Posterior vena cava (tissue), 2 donors: Measurements from ENCODE around the gene PRR9. TPM values are rescaled to one million over a fixed set of nuclear protein-coding genes. Genes with fewer than 3 reads are reported as not detected.
"Not testable (repeated sequence)": the region's sequence is repeated elsewhere in the genome, so short reads cannot be mapped to it uniquely, and the experiment has no call there.

ENCODE experiments used
- DNase-seq: peaks from one replicate; pipeline ENCODE4 v3.0.0-alpha.2; 2020; ENCODE audit warnings: low spot score
- intact Hi-C, 2 donors: fragments of 100-400 bp; cut with DNase I; formaldehyde crosslinking; loops; one replicate each; pipeline versions ENCODE4 v1.14.1 to v1.14.2; 2022 to 2023
- total RNA-seq, 2 donors: library from RNA; stranded (reverse); fragmentation: NEBNext Ultra II Directional; extraction: Animal tissue kit (Norgen Biotek cat#: 25700); gene quantifications; one replicate each; pipeline ENCODE4 v1.2.1, GENCODE V29; 2021
- donor health status: DM: yes; HTN: yes; CAD: no.
- donor health status: DM: yes; HTN: yes; CAD: no.

Gene PRR9
- total RNA-seq, 2 donors from 2014 or later, result not detected

- intact Hi-C loops, result no loop called here
Measured at GRCh38 chr1:153227810-153228209, 10.4 kb downstream of the PRR9 start.

GRCh38 chr1:153228491-153228890, 11.1 kb downstream of the PRR9 start:
- DNase-seq, result no peak
- intact Hi-C loops, result no loop called here

More at GRCh38 chr1:153227810-153228209, 10.4 kb downstream of the PRR9 start:
- no peak for DNase-seq

- DNase-seq, intact Hi-C loops: not testable (repeated sequence)
Measured at GRCh38 chr1:153229076-153229829, 11.9 kb downstream of the PRR9 start.

- DNase-seq, result no peak
- intact Hi-C loops, result no loop called here
Measured at GRCh38 chr1:153231363-153231762, 14.0 kb downstream of the PRR9 start.

GRCh38 chr1:153231785-153232184, 14.4 kb downstream of the PRR9 start:
- intact Hi-C loops, result no loop called here

GRCh38 chr1:153232553-153232952, 15.2 kb downstream of the PRR9 start:
- intact Hi-C loops, result no loop called here
- DNase-seq, result no peak

More at GRCh38 chr1:153231785-153232184, 14.4 kb downstream of the PRR9 start:
- no peak for DNase-seq

- no peak for DNase-seq
- intact Hi-C loops, result no loop called here
Measured at GRCh38 chr1:153233448-153233847, 16.1 kb downstream of the PRR9 start.

GRCh38 chr1:153238527-153238926, 21.1 kb downstream of the PRR9 start:
- no peak for DNase-seq
- intact Hi-C loops, result no loop called here

GRCh38 chr1:153242160-153242559, 24.8 kb downstream of the PRR9 start:
- DNase-seq, result no peak
- intact Hi-C loops, result no loop called here

- no peak for DNase-seq
- intact Hi-C loops, result no loop called here
Measured at GRCh38 chr1:153245466-153245865, 28.1 kb downstream of the PRR9 start.

GRCh38 chr1:153246018-153246417, 28.6 kb downstream of the PRR9 start:
- intact Hi-C loops, result no loop called here
- no peak for DNase-seq

GRCh38 chr1:153246825-153247224, 29.4 kb downstream of the PRR9 start:
- no peak for DNase-seq
- intact Hi-C loops, result no loop called here

GRCh38 chr1:153248176-153248879, 30.9 kb downstream of the PRR9 start:
- DNase-seq, result no peak
- intact Hi-C loops, result no loop called here

GRCh38 chr1:153250166-153250565, 32.8 kb downstream of the PRR9 start:
- intact Hi-C loops, result no loop called here
- DNase-seq, result no peak

- intact Hi-C loops, result no loop called here
- DNase-seq, result no peak
Measured at GRCh38 chr1:153251087-153251486, 33.7 kb downstream of the PRR9 start.

GRCh38 chr1:153251562-153251961, 34.2 kb downstream of the PRR9 start:
- intact Hi-C loops, result no loop called here
- DNase-seq, result no peak

GRCh38 chr1:153251988-153252387, 34.6 kb downstream of the PRR9 start:
- intact Hi-C loops, result no loop called here
- DNase-seq, result no peak

- no peak for DNase-seq
Measured at GRCh38 chr1:153253076-153253475, 35.7 kb downstream of the PRR9 start.

GRCh38 chr1:153253693-153254092, 36.3 kb downstream of the PRR9 start:
- DNase-seq, result no peak
- intact Hi-C loops, result no loop called here

More at GRCh38 chr1:153253076-153253475, 35.7 kb downstream of the PRR9 start:
- intact Hi-C loops, result no loop called here

GRCh38 chr1:153259387-153259786, 42.0 kb downstream of the PRR9 start, which contains the start of gene LORICRIN:
LORICRIN (plus strand) TSS chr1:153259687; CDS start chr1:153260950, 1,263 bp downstream.
- intact Hi-C loops, result no loop called here
- DNase-seq, result no peak
